Breast epithelium (tissue), 4 donors: ENCODE measurements around the gene FYCO1. TPM values are rescaled to one million over a fixed set of nuclear protein-coding genes. Genes with fewer than 3 reads are reported as not detected.

Source experiments
- DNase-seq, 2 donors: peaks; one replicate each; pipeline ENCODE4 v3.0.0-alpha.2; 2019; ENCODE audit warnings: low spot score in 2 of 2
- H3K27ac ChIP-seq, 2 donors: fragments of 200-600 bp; sonication (generic) in 1 of 2; one replicate each; pipeline ENCODE4 v1.5.1; 2016 to 2019; ENCODE audit warnings: mild to moderate bottlenecking in 1 of 2
- H3K27me3 ChIP-seq, 2 donors: fragments of 200-600 bp; sonication (generic) in 1 of 2; one replicate each; pipeline versions ENCODE4 v1.5.1 to v1.6.0; 2017 to 2019; ENCODE audit warnings: control low read depth in 1 of 2, mild to moderate bottlenecking in 1 of 2
- H3K36me3 ChIP-seq: fragments of 200-600 bp; one replicate; pipeline ENCODE4 v1.5.1; 2019
- H3K4me1 ChIP-seq, 2 donors: fragments of 200-600 bp; sonication (generic); one replicate each; pipeline ENCODE4 v1.5.1; 2016 to 2019; ENCODE audit warnings: control low read depth in 1 of 2
- H3K4me3 ChIP-seq, 3 donors: fragments of 200-600 bp; sonication (generic); 1 replicate in 2 of 3; 2 replicates in 1 of 3; pipeline ENCODE4 v1.5.1; 2016 to 2019; ENCODE audit warnings: mild to moderate bottlenecking in 3 of 3, moderate library complexity in 2 of 3
- H3K9me3 ChIP-seq, 2 donors: fragments of 200-600 bp; sonication (generic) in 1 of 2; one replicate each; pipeline ENCODE4 v1.5.1; 2016 to 2019; ENCODE audit warnings: control low read depth in 1 of 2
- POLR2A ChIP-seq: fragments of 450-650 bp; IDR thresholded peaks from one replicate; pipeline ENCODE4 v1.6.1; 2016; ENCODE audit warnings: antibody characterized with exemption, mild to moderate bottlenecking, moderate library complexity
- POLR2AphosphoS5 ChIP-seq, 3 donors: sonication (generic); formaldehyde crosslinking; IDR thresholded peaks; one replicate each; pipeline ENCODE4 v1.6.1; 2017; ENCODE audit warnings: antibody characterized with exemption in 3 of 3
- intact Hi-C: fragments of 100-400 bp; cut with DNase I; formaldehyde crosslinking; loops from one replicate; pipeline ENCODE4 v1.15.1; 2023; ENCODE audit warnings: low total_unique reads
- total RNA-seq, 3 donors: library from RNA; depleted of rRNA; stranded (reverse); fragments of >200 nt; gene quantifications; one replicate each; pipeline ENCODE4 v1.1.0, GENCODE V29; 2016
- TF ChIP-seq, protein P1 (sequence below), 3 donors: fragments of 450-650 bp; IDR thresholded peaks; one replicate each; pipeline ENCODE4 v1.5.1; 2016 to 2017; ENCODE audit warnings: antibody characterized with exemption in 3 of 3, mild to moderate bottlenecking in 3 of 3, moderate library complexity in 3 of 3

Gene FYCO1
- total RNA-seq, 3 donors from 2014 or later = 40.7 to 48.2 (median 44.6) TPM

DNA sequence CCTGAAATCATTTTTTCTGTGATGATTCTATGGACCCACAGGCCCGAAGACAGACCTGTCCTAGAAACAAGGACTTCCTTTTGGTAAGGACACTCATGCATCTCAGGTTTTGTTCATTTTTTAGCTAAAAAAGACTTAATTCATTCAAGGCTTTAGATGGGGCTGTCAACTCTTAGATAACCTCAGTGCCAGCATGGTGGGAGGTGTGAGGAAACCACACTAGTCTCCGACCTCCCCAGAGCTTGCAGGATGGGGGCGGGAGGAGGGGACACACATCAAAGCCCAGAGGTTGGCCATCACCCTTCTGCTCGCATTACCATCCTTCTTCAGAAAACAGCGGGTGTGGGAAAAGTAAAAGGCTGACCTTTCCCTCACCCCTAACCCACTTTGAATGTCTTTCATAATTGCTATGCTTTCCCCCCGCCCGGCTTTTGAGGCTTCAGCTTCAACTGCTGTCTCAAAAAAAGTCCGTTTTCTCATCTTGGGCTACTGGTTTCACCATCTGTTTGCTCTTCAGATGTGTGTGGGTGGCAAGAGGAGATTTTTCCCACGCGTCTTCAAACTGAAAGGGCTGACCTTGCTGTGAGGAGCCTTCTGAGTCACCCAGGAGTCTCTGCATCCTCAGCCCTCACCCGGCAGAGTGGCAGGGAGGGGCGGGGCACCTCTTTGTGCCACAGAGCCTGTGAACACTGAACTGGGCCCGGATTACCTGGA, 79.9 kb downstream of the FYCO1 start:
- Histone ChIP-seq H3K4me1 (no peaks in the 10 kb centered on the region), H3K9me3 (no peaks in the 10 kb centered on the region), H3K36me3 (no peaks in the 10 kb centered on the region), H3K4me3 (no peak overlapping the region), H3K27me3 (no peaks in the 10 kb centered on the region), H3K27ac (peak overlapping the region; percentile 17 to 52)
- TF ChIP-seq POLR2AphosphoS5 (IDR thresholded peaks at IDR 0.05) (no peak), POLR2A (no peak)
- TF ChIP-seq, protein P1, sequence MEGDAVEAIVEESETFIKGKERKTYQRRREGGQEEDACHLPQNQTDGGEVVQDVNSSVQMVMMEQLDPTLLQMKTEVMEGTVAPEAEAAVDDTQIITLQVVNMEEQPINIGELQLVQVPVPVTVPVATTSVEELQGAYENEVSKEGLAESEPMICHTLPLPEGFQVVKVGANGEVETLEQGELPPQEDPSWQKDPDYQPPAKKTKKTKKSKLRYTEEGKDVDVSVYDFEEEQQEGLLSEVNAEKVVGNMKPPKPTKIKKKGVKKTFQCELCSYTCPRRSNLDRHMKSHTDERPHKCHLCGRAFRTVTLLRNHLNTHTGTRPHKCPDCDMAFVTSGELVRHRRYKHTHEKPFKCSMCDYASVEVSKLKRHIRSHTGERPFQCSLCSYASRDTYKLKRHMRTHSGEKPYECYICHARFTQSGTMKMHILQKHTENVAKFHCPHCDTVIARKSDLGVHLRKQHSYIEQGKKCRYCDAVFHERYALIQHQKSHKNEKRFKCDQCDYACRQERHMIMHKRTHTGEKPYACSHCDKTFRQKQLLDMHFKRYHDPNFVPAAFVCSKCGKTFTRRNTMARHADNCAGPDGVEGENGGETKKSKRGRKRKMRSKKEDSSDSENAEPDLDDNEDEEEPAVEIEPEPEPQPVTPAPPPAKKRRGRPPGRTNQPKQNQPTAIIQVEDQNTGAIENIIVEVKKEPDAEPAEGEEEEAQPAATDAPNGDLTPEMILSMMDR (IDR thresholded peaks at IDR 0.05) = no peak
- DNase-seq = no peak
- intact Hi-C loops = no loop called here

GRCh38 chr3:45915059-45915439, 80.6 kb downstream of the FYCO1 start:
- intact Hi-C loops = no loop called here
- Histone ChIP-seq H3K36me3 (no peaks in the 10 kb centered on the region), H3K4me3 (no peak overlapping the region), H3K4me1 (no peaks in the 10 kb centered on the region), H3K9me3 (no peaks in the 10 kb centered on the region), H3K27me3 (no peaks in the 10 kb centered on the region), H3K27ac (peak overlapping the region in 1 of 2 donors; percentile 52)
- no peak for DNase-seq
- TF ChIP-seq, protein P1 (IDR thresholded peaks at IDR 0.05) = no peak
- TF ChIP-seq POLR2A (no peak), POLR2AphosphoS5 (IDR thresholded peaks at IDR 0.05) (no peak)

- DNase-seq = no peak
- H3K36me3 ChIP-seq = no peaks in the 10 kb centered on the region
- TF ChIP-seq POLR2A (no peak), POLR2AphosphoS5 (IDR thresholded peaks at IDR 0.05) (no peak)
- TF ChIP-seq, protein P1 (IDR thresholded peaks at IDR 0.05) = no peak
- H3K27ac ChIP-seq = no peak overlapping the region
- H3K4me1 ChIP-seq = no peaks in the 10 kb centered on the region
- no peaks in the 10 kb centered on the region for H3K9me3 ChIP-seq
- intact Hi-C loops = no loop called here
- no peak overlapping the region for H3K4me3 ChIP-seq
- no peaks in the 10 kb centered on the region for H3K27me3 ChIP-seq
Observed at GRCh38 chr3:45914362-45915058, 81.1 kb downstream of the FYCO1 start.

GRCh38 chr3:45912435-45912834, 83.2 kb downstream of the FYCO1 start:
- Histone ChIP-seq H3K4me1 (no peaks in the 10 kb centered on the region), H3K4me3 (no peak overlapping the region), H3K36me3 (no peaks in the 10 kb centered on the region), H3K9me3 (no peaks in the 10 kb centered on the region), H3K27me3 (no peaks in the 10 kb centered on the region), H3K27ac (no peak overlapping the region)
- intact Hi-C loops = no loop called here
- DNase-seq = no peak
- no peak for TF ChIP-seq POLR2AphosphoS5 (IDR thresholded peaks at IDR 0.05)

DNA sequence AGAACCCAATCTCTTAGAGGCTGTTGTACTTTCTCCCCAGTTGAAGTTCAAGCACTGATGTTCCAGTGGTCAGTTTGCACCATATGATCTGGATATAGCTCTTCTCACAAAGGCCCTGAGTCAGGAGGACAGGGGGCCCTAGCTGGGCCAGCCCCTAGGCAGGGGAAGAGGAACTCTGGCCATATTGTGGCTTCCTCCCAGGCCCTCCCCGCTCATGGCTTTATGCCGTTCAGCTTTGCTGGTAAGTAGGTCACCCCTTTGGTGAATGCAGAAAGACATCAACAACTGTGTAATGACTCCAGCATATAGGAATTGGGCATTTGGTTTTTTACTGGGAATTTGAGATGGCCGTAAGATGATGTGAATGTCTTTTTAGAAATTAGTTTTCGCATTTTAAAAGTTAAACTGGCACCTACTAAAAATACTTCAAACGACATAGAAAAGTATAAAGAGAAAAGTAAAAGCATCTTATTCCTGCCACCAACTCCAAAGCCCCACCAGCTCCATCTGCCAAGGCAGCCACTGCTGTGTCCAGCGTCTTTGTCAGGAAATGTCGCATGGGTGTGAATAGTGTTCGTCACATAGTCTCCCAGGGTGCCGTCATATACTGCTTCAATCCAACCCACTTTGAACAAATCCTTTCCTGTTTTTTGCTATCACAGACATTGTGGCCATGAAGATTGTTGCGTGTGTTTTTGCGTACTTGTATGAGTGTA, 84.0 kb downstream of the FYCO1 start:
- intact Hi-C loops = no loop called here
- no peak for TF ChIP-seq POLR2AphosphoS5 (IDR thresholded peaks at IDR 0.05)
- TF ChIP-seq, protein P1 (IDR thresholded peaks at IDR 0.05) = no peak
- Histone ChIP-seq H3K27me3 (no peaks in the 10 kb centered on the region), H3K4me3 (no peak overlapping the region), H3K27ac (no peak overlapping the region), H3K36me3 (no peaks in the 10 kb centered on the region), H3K9me3 (no peaks in the 10 kb centered on the region), H3K4me1 (no peaks in the 10 kb centered on the region)
- DNase-seq = no peak
